Activated CD8-positive, alpha-beta T cell treated with anti-CD3 and anti-CD28 coated beads, Interleukin-2, amount 10 ng/mL, durations not matched to agents 7 days and 5 days (primary cell): ENCODE results near the gene USHBP1. TPM values are rescaled to one million over a fixed set of nuclear protein-coding genes. Genes with fewer than 3 reads are reported as not detected.
A peak's percentile ranks its signal among the peaks of the same experiment; 100 is the strongest.
"Not testable (repeated sequence)": the region's sequence is repeated elsewhere in the genome, so short reads cannot be mapped to it uniquely, and the experiment has no call there.

Source experiments
- ATAC-seq: fragments of 150-1000 bp; cut with Tn5 transposase; one replicate; pipeline ENCODE4 v1.10.0; 2021; ENCODE audit warnings: moderate library complexity
- CTCF ChIA-PET: fragments of 350-600 bp; sonication (Branson Sonifier 250); formaldehyde crosslinking; loops from one replicate; lab custom pipeline; 2021; ENCODE audit warnings: antibody characterized with exemption; lab: Charles Lee
- POLR2A ChIA-PET: fragments of 350-600 bp; sonication (Branson Sonifier 250); formaldehyde crosslinking; loops from one replicate; lab custom pipeline; 2021; ENCODE audit warnings: antibody characterized with exemption; lab: Charles Lee
- DNase-seq: peaks from one replicate; pipeline ENCODE4 v3.0.0-alpha.2; 2020
- H3K27ac Mint-ChIP-seq: one replicate; pipeline ENCODE4 v1.8.0; 2021; ENCODE audit warnings: mild to moderate bottlenecking, mixed read lengths
- H3K27me3 Mint-ChIP-seq: one replicate; pipeline ENCODE4 v1.8.0; 2021; ENCODE audit warnings: low read depth, mixed read lengths
- H3K36me3 Mint-ChIP-seq: one replicate; pipeline ENCODE4 v1.8.0; 2021; ENCODE audit warnings: low read depth, mixed read lengths
- H3K4me1 Mint-ChIP-seq: one replicate; pipeline ENCODE4 v1.8.0; 2021; ENCODE audit warnings: low read depth, mixed read lengths
- H3K4me3 Mint-ChIP-seq: one replicate; pipeline ENCODE4 v1.8.0; 2021; ENCODE audit warnings: mild to moderate bottlenecking, mixed read lengths
- H3K9me3 Mint-ChIP-seq: one replicate; pipeline ENCODE4 v1.8.0; 2022; ENCODE audit warnings: mixed read lengths; ENCODE audit not compliant: insufficient read depth
- total RNA-seq, 2 experiments: library from RNA; stranded (reverse); gene quantifications; one replicate each; pipeline ENCODE4 v1.2.3, GENCODE V29; 2021

The USHBP1 gene
- total RNA-seq, 2 experiments from 2014 or later, result not detected

DNA sequence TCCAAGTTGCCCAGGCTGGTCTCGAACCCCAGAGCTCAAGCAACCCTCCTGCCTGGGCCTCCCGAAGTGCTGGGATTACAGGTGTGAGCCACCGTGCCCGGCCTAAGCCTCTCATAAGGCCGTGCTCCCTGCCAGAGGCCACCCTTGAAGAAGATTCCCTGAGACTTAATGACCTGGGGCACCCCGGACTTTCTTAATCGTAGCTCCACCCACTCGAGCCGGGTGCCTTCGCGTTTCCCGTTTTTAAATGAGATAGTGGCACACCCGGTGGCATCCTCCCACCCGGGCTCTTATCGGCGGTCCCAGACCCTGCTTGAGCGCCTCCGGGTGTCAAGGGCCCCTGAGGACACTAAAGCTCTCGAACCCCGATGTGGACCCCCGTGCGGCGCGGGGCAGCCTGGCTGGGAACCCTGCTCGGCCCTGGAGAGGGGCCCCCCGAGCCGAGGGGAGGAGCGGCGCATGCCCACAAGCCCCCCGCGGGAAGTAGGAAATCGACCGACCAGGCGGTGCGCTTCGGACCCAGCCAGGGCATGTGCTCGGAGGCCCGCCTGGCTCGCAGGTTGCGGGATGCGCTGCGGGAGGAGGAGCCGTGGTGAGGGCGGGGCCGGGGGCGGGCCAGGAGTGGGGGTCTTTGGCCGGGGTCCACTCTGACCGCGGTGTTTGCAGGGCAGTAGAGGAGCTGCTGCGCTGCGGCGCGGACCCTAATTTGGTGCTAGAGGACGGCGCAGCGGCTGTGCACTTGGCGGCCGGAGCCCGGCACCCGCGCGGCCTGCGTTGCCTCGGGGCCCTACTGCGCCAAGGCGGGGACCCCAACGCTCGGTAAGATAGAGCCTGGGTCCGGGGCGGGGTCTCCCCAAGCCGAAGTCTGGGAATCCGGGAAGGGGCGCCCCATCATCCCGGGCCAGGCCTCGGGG, 17.1 kb upstream of the USHBP1 start, which contains the start of gene ANKLE1:
Gene ANKLE1 (plus strand): TSS at position 511 of the 914 bp plus-strand sequence. CDS start 20 bp downstream, at position 531.
- peaks cover 26% of the 10 kb centered on the region for H3K36me3 Mint-ChIP-seq
- peak within 1 kb of the TSS; percentile 88 for H3K4me3 Mint-ChIP-seq
- H3K27me3 Mint-ChIP-seq, result no peaks in the 10 kb centered on the region
- peak; percentile 50 for ATAC-seq
- CTCF ChIA-PET, result interaction anchor here (0.6 to 5.8 kb wide), 19 partner anchors 11 to 567 kb away, joined by 3 to 109 read pairs (median 3); partner anchors contain the start of genes BABAM1, DDA1, MRPL34 and OCEL1
- H3K27ac Mint-ChIP-seq, result peak within 1 kb of the TSS; percentile 79
- POLR2A ChIA-PET, result interaction anchor here (0.6 to 2.5 kb wide), 8 partner anchors 14 to 121 kb away, joined by 3 to 15 read pairs (median 4); partner anchors contain the start of genes BABAM1, OCEL1 and USE1
- peak; percentile 60 for DNase-seq
- no peaks in the 10 kb centered on the region for H3K9me3 Mint-ChIP-seq
- H3K4me1 Mint-ChIP-seq, result peaks cover 20% of the 10 kb centered on the region

DNA sequence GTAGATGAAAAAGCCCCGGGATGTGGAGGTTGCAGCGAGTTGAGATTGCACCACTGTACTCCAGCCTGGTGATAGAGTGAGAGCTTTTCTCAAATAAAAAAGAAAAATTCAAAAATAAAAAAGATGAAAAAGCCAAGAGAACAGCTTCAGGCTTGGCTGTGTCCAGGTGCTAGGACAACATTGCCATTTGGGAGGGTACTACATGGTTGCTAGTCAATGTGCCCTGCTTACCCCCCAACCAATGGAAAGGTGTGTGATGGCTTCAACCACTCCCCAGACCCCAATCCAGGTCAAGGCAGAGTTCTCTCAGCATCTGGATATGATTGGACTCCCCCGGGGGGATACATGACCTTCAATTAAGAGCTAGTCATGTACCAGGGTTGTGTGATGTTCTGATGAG, 14.9 kb upstream of the USHBP1 start:
- Mint-ChIP-seq H3K4me3 (no peak overlapping the region), H3K27me3 (no peaks in the 10 kb centered on the region), H3K9me3 (no peaks in the 10 kb centered on the region), H3K27ac (no peak overlapping the region), H3K4me1 (peaks cover 20% of the 10 kb centered on the region), H3K36me3 (peaks cover 31% of the 10 kb centered on the region)
- DNase-seq (no peak), ATAC-seq (no peak)
- ChIA-PET CTCF (interaction anchor here (0.7 to 5.8 kb wide), 3 partner anchors 13 to 26 kb away, joined by 3 to 109 read pairs (median 33); partner anchors contain the start of genes BABAM1 and USHBP1), POLR2A (interaction anchor here (1.1 kb wide), 1 partner anchor 64 kb away, joined by 3 read pairs; no protein-coding TSS in a partner anchor)

DNA sequence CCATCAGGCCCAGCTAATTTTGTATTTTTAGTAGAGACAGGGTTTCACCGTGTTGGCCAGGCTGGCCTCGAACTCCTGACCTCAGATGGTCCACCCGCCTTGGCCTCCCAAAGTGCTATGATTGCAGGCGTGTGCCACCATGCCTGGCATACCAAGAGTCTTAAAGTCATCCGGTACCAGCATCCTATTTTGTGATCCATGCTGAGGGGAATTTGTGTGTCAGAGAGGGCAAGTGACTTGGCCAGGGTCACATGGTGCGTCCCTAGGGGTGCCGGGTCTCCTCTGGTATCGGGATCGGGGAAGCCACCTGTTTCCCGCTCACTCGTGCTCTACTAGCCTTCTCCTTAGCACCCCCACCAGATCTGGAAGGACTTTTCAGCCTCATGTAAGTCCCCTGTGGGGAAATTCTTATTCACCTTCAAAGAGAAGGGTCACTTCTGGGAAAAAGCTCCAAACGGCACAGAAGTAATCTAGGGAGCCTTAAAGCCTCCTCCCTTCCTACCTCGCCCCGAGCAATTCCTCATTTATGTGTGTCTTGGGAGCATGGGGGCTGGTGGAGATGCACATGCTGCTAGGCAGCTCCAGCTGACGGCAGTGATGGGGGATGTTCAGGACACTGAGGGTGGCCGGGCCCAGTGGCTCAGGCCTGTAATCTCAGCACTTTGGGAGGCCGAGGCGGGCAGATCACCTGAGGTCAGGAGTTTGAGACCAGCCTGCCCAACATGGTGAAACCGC, 11.1 kb upstream of the USHBP1 start:
- CTCF ChIA-PET, result no interaction called here
- Mint-ChIP-seq H3K27me3 (no peaks in the 10 kb centered on the region), H3K4me3 (no peak overlapping the region), H3K36me3 (peaks cover 36% of the 10 kb centered on the region), H3K4me1 (peaks cover 10% of the 10 kb centered on the region), H3K27ac (no peak overlapping the region), H3K9me3 (no peaks in the 10 kb centered on the region)
- no peak for ATAC-seq
- DNase-seq, result no peak
- POLR2A ChIA-PET, result interaction anchor here (1.5 kb wide), 1 partner anchor 9 kb away, joined by 5 read pairs; the partner anchor contains the start of gene BABAM1

DNA sequence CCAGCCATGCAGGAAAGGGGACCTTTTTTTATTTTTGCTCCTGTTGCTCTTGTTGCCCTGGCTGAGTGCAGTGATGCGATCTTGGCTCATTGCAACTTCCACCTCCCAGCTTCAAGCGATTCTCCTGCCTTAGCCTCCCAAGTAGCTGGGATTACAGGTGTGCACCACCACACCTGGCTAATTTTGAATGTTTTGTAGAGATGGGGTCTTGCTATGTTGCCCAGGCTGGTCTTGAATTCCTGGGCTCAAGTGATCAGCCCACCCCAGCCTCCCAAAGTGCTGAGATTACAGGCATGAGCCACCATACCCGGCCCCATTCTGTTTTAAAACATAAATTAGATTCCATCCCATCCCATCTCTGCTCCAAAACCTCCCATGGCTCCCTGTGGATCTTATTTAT, 10.3 kb upstream of the USHBP1 start:
- H3K9me3 Mint-ChIP-seq, POLR2A ChIA-PET, H3K27me3 Mint-ChIP-seq, H3K27ac Mint-ChIP-seq, DNase-seq, H3K4me1 Mint-ChIP-seq, H3K4me3 Mint-ChIP-seq, ATAC-seq, CTCF ChIA-PET: not testable (repeated sequence)
- peaks cover 41% of the 10 kb centered on the region for H3K36me3 Mint-ChIP-seq

DNA sequence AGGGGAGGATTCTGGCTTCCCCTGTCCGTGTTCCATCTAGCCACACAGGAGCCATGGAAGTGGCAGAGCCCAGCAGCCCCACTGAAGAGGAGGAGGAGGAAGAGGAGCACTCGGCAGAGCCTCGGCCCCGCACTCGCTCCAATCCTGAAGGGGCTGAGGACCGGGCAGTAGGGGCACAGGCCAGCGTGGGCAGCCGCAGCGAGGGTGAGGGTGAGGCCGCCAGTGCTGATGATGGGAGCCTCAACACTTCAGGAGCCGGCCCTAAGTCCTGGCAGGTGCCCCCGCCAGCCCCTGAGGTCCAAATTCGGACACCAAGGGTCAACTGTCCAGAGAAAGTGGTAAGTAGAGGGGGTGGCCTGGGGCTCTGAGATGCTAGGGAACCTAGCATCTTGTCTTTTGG, 4.2 kb upstream of the USHBP1 start:
- Mint-ChIP-seq H3K4me3 (peak overlapping the region; percentile 90), H3K36me3 (peaks cover 17% of the 10 kb centered on the region), H3K9me3 (no peaks in the 10 kb centered on the region), H3K4me1 (peaks cover 31% of the 10 kb centered on the region), H3K27ac (no peak overlapping the region), H3K27me3 (no peaks in the 10 kb centered on the region)
- ChIA-PET CTCF (interaction anchor here (0.7 to 10.9 kb wide), 2 partner anchors 10 to 13 kb away, joined by 3 to 109 read pairs; partner anchors contain the start of gene ANKLE1), POLR2A (interaction anchor here (2.9 kb wide), 1 partner anchor 12 kb away, joined by 15 read pairs; the partner anchor contains the start of gene ANKLE1)
- ATAC-seq (no peak), DNase-seq (no peak)

DNA sequence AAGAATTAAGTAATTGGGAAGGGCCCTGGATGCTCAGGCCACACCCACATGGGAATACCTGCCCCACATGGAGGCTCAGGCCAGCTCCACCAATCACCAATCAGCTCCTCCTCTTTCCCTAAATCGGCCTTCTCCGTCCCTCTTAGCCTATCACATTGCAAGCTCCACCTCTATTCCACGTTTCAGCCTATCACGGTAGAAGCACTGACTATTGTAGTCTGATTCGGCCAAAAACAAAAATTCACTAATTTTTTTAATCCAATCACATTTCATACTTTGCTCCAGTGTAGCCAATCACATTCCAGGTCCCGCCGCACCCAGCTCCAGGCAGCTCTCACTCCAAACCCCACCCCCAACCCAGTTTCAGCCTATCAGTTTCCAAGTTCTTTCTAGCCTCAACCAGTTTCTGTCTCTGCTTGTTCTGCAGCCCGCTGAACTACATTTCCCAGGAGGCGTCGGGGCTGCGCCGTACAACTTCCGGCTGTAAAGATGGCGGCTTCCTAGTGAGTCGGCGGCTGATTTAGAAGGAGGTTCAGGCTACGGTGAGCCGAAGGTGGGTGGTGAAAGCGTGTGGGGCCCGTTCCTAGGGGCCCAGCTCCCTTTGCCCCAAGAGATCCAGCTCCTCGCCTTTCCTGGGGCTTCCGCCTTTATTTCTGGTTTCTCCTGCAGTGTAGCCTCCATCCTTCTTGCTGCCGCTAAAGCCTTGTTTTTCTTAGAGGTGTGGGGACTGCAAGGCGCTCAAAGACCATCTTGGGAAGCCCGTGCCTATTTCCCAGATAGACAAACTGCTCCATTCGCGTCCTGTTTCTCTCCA, 2.6 kb upstream of the USHBP1 start, which contains the start of gene BABAM1:
Gene BABAM1 (plus strand): TSS at position 469 of the 814 bp plus-strand sequence. CDS start 1,364 bp downstream, outside the sequence.
- H3K27me3 Mint-ChIP-seq, result no peaks in the 10 kb centered on the region
- H3K9me3 Mint-ChIP-seq, result no peaks in the 10 kb centered on the region
- ATAC-seq, result peak; percentile 94
- peaks cover 31% of the 10 kb centered on the region for H3K4me1 Mint-ChIP-seq
- H3K36me3 Mint-ChIP-seq, result peaks cover 13% of the 10 kb centered on the region
- POLR2A ChIA-PET, result interaction anchor here (0.6 to 2.9 kb wide), 10 partner anchors 9 to 1126 kb away, joined by 3 to 15 read pairs (median 4); partner anchors contain the start of genes ANKLE1, OCEL1 and USE1
- CTCF ChIA-PET, result interaction anchor here (0.9 to 10.9 kb wide), 17 partner anchors 9 to 199 kb away, joined by 3 to 109 read pairs (median 4); partner anchors contain the start of genes ABHD8, ANKLE1, DDA1 and USE1
- peak; percentile 99 for DNase-seq
- peak within 1 kb of the TSS; percentile 90 for H3K4me3 Mint-ChIP-seq
- H3K27ac Mint-ChIP-seq, result peak within 1 kb of the TSS; percentile 88

DNA sequence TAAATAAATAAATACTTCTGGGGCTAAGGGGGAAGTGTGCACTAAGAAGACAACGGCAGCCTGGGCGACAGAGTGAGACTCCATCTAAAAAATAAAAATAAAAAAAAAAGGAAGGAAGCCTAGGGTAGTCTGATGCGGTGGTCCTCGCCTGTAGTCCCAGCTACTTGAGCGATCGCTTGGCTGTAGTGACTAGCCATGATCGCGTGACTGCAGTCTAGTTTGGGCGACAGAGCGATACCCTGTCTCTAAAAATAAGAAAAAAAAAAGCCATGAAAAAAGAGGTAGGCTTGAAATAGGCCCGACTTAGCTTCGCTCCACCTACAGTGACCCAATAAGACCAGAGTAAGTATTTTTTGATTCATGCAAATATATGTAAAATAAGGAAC, 2.0 kb upstream of the USHBP1 start:
- Mint-ChIP-seq H3K36me3 (peaks cover 12% of the 10 kb centered on the region), H3K4me1 (peaks cover 31% of the 10 kb centered on the region), H3K9me3 (no peaks in the 10 kb centered on the region), H3K27me3 (no peaks in the 10 kb centered on the region), H3K27ac (peak overlapping the region; percentile 88), H3K4me3 (peak overlapping the region; percentile 90)
- DNase-seq (no peak), ATAC-seq (no peak)
- POLR2A ChIA-PET, result interaction anchor here (0.6 to 2.9 kb wide), 9 partner anchors 10 to 1125 kb away, joined by 3 to 15 read pairs (median 4); partner anchors contain the start of genes ANKLE1, OCEL1 and USE1
- CTCF ChIA-PET, result interaction anchor here (0.9 to 10.9 kb wide), 16 partner anchors 8 to 199 kb away, joined by 3 to 109 read pairs (median 4); partner anchors contain the start of genes ABHD8, ANKLE1, DDA1 and USE1

DNA sequence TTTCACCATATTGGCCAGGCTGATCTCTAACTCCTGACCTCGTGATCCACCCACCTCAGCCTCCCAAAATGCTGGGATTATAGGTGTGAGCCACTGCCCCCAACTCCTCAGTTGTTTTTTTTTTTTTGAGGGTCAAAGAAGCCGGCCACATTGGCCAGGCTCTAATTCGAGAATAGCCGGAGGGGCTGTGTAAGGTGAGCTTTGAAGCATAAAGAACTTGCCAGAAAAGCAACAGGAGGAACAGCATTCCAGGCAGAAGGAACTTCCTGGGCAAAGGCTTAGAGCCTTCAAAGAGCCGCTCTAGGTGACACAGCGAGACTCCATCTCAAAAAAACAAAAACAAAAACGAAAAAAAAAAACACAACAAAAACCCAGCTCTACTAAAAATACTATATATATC, 1.5 kb upstream of the USHBP1 start:
- DNase-seq, result no peak
- POLR2A ChIA-PET, result interaction anchor here (1.3 to 2.9 kb wide), 4 partner anchors 10 to 43 kb away, joined by 3 to 15 read pairs (median 7); partner anchors contain the start of genes ANKLE1 and OCEL1
- ATAC-seq, result no peak
- H3K4me1 Mint-ChIP-seq, result peaks cover 28% of the 10 kb centered on the region
- CTCF ChIA-PET, result interaction anchor here (1.0 to 10.9 kb wide), 8 partner anchors 11 to 120 kb away, joined by 3 to 109 read pairs (median 6); partner anchors contain the start of genes ANKLE1 and USE1
- H3K4me3 Mint-ChIP-seq, result no peak overlapping the region
- peaks cover 7% of the 10 kb centered on the region for H3K36me3 Mint-ChIP-seq
- H3K27ac Mint-ChIP-seq, result no peak overlapping the region
- H3K9me3 Mint-ChIP-seq, result no peaks in the 10 kb centered on the region
- no peaks in the 10 kb centered on the region for H3K27me3 Mint-ChIP-seq

DNA sequence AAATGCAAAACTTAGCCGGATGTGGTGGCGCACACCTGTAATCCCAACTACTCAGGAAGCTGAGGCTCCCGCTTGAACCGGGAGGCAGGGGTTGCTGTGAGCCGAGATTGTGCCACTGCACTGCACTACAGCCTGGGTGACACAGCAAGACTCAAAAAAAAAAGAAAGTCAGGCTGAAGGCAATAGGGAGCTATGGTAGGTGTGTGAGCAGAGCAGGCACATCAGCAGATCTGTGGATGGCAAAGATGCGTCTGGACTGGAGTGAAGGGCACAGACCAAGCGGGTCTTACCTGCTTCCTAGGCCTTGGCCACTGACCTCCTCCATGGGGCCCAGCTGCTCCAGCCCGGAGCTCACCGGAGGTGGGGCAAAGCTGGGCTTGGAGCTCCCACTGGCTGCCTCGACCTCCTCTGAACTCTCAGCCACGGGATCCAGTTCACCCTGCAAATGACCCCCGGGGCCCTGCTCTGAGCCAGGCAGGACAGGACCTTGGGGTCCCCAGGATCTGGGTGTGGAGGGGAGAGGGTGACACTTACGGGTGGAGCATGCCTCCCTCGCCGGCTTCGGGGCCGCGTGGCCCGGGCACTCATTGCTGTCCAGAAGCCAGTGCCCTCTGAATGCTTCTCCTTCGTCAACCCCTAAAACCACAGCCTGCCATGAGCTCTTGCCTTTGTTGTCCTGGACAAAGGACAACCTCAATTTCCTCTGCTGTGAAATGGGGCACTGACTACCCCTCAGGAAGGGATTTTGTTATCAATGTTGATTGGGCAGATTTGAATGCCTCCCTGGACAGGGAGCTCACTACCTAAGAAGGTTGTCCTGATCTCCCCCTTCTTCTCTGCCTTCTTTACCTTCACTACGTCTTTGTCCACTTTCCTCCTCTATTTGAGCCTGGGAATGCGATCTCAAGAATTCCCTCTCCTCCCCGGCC, 569 bp downstream of the USHBP1 start:
- ChIA-PET CTCF (interaction anchor here (0.6 to 10.9 kb wide), 7 partner anchors 18 to 558 kb away, joined by 3 to 109 read pairs (median 3); partner anchors contain the start of gene ANKLE1), POLR2A (interaction anchor here (0.5 to 0.7 kb wide), 3 partner anchors 8 to 44 kb away, joined by 3 to 4 read pairs (median 3); no protein-coding TSS in a partner anchor)
- H3K4me1 Mint-ChIP-seq, result peaks cover 33% of the 10 kb centered on the region
- peaks cover 2% of the 10 kb centered on the region for H3K27me3 Mint-ChIP-seq
- DNase-seq (no peak), ATAC-seq (no peak)
- H3K36me3 Mint-ChIP-seq, result no peaks in the 10 kb centered on the region
- H3K4me3 Mint-ChIP-seq, result no peak overlapping the region
- H3K27ac Mint-ChIP-seq, result no peak overlapping the region
- no peaks in the 10 kb centered on the region for H3K9me3 Mint-ChIP-seq
